HEK293 (cell line): Measurements from ENCODE around the gene TTLL7.

Experiments
- CTCF ChIA-PET: fragments of 350-600 bp; formaldehyde crosslinking; extraction: SDS; loops from one replicate; lab custom pipeline; 2021; ENCODE audit warnings: antibody characterized with exemption; lab: Yijun Ruan, JAX
- POLR2A ChIA-PET: fragments of 300-600 bp; formaldehyde crosslinking; extraction: SDS; loops from one replicate; lab custom pipeline; 2020; ENCODE audit warnings: antibody characterized with exemption, inconsistent platforms; lab: Yijun Ruan, JAX
- H3K27ac ChIP-seq: fragments of 200-500 bp; sonication (Bioruptor generic); 2 replicates; pipeline ENCODE4 v1.5.1; 2014; ENCODE audit warnings: low read depth, low read length, control low read depth, inconsistent platforms; ENCODE audit errors: extremely low read depth
- H3K36me3 ChIP-seq, 2 experiments: fragments of 200-500 bp in 1 of 2; sonication (Bioruptor generic) in 1 of 2; 1 replicate in 1 of 2; 2 replicates in 1 of 2; pipeline ENCODE4 v1.5.1; 2014 to 2017; ENCODE audit warnings: inconsistent platforms in 2 of 2, low read length in 2 of 2; ENCODE audit not compliant: control insufficient read depth in 2 of 2, insufficient read depth in 1 of 2
- H3K4me1 ChIP-seq: fragments of 200-500 bp; sonication (Bioruptor generic); 2 replicates; pipeline ENCODE4 v1.5.1; 2014; ENCODE audit warnings: mild to moderate bottlenecking, low read length, inconsistent platforms; ENCODE audit not compliant: control insufficient read depth, insufficient read depth
- H3K4me3 ChIP-seq: 2 replicates; pipeline ENCODE4 v1.5.1; 2011; ENCODE audit warnings: low read depth, mild to moderate bottlenecking, control low read depth, low read length, moderate library complexity
- H3K9me3 ChIP-seq: fragments of 200-500 bp; sonication (Bioruptor generic); 2 replicates; pipeline ENCODE4 v1.5.1; 2014; ENCODE audit warnings: low read depth, low read length, inconsistent platforms; ENCODE audit not compliant: control insufficient read depth, insufficient read depth
- BCL11B ChIP-seq: fragments of 450-650 bp; formaldehyde crosslinking; IDR thresholded peaks from 2 replicates; pipeline ENCODE4 v1.5.1; 2016; ENCODE audit warnings: low read depth, missing biosample characterization, missing genetic modification characterization
- GLIS1 ChIP-seq: fragments of 450-650 bp; formaldehyde crosslinking; IDR thresholded peaks from 2 replicates; pipeline ENCODE4 v1.5.1; 2016; ENCODE audit warnings: missing biosample characterization, missing genetic modification characterization
- KLF16 ChIP-seq: fragments of 450-650 bp; formaldehyde crosslinking; IDR thresholded peaks from 2 replicates; pipeline ENCODE4 v1.5.1; 2017; ENCODE audit warnings: missing biosample characterization, missing genetic modification characterization
- KLF7 ChIP-seq: fragments of 450-650 bp; formaldehyde crosslinking; IDR thresholded peaks from 2 replicates; pipeline ENCODE4 v1.5.1; 2016; ENCODE audit warnings: missing biosample characterization, missing genetic modification characterization, borderline replicate concordance
- KLF9 ChIP-seq: fragments of 450-650 bp; formaldehyde crosslinking; IDR thresholded peaks from 2 replicates; pipeline ENCODE4 v1.5.1; 2016; ENCODE audit warnings: missing biosample characterization, missing genetic modification characterization, low read depth
- SETDB1 ChIP-seq: IDR thresholded peaks from one replicate; pipeline ENCODE4 v1.6.1; 2017; ENCODE audit warnings: mild to moderate bottlenecking, low read length, moderate library complexity, mixed read lengths; ENCODE audit not compliant: insufficient read length
- YY1 ChIP-seq: fragments of 450-650 bp; formaldehyde crosslinking; IDR thresholded peaks from 2 replicates; pipeline ENCODE4 v1.5.1; 2018; ENCODE audit warnings: missing biosample characterization, missing genetic modification characterization
- ZBTB20 ChIP-seq: fragments of 450-650 bp; formaldehyde crosslinking; IDR thresholded peaks from 2 replicates; pipeline ENCODE4 v1.5.1; 2016; ENCODE audit warnings: missing biosample characterization, missing genetic modification characterization
- ZNF132 ChIP-seq: fragments of 450-650 bp; formaldehyde crosslinking; IDR thresholded peaks from 2 replicates; pipeline ENCODE4 v1.5.1; 2017; ENCODE audit warnings: missing biosample characterization, missing genetic modification characterization, borderline replicate concordance
- ZNF202 ChIP-seq: fragments of 450-650 bp; formaldehyde crosslinking; IDR thresholded peaks from 2 replicates; pipeline ENCODE4 v1.5.1; 2016; ENCODE audit warnings: missing biosample characterization, missing genetic modification characterization, borderline replicate concordance
- ZNF23 ChIP-seq: fragments of 450-650 bp; formaldehyde crosslinking; IDR thresholded peaks from 2 replicates; pipeline ENCODE4 v1.5.1; 2016; ENCODE audit warnings: missing biosample characterization, missing genetic modification characterization, borderline replicate concordance
- ZNF544 ChIP-seq: fragments of 450-650 bp; formaldehyde crosslinking; IDR thresholded peaks from 2 replicates; pipeline ENCODE4 v1.5.0; 2017; ENCODE audit warnings: missing biosample characterization, missing genetic modification characterization
- ZNF561 ChIP-seq: fragments of 450-650 bp; IDR thresholded peaks from 2 replicates; pipeline ENCODE4 v1.5.1; 2018; ENCODE audit warnings: missing biosample characterization, missing genetic modification characterization, borderline replicate concordance
- ZNF624 ChIP-seq: fragments of 450-650 bp; formaldehyde crosslinking; IDR thresholded peaks from 2 replicates; pipeline ENCODE4 v1.5.1; 2017; ENCODE audit warnings: missing biosample characterization, missing genetic modification characterization
- ZNF777 ChIP-seq: fragments of 450-650 bp; formaldehyde crosslinking; IDR thresholded peaks from 2 replicates; pipeline ENCODE4 v1.5.1; 2017; ENCODE audit warnings: missing biosample characterization, missing genetic modification characterization, borderline replicate concordance
- TF ChIP-seq, protein P1 (sequence below): fragments of 450-650 bp; formaldehyde crosslinking; IDR thresholded peaks from 2 replicates; pipeline ENCODE4 v1.5.1; 2017; ENCODE audit warnings: missing biosample characterization, missing genetic modification characterization
- TF ChIP-seq, protein P2 (sequence below): fragments of 450-650 bp; formaldehyde crosslinking; IDR thresholded peaks from 2 replicates; pipeline ENCODE4 v1.5.1; 2016; ENCODE audit warnings: missing biosample characterization, missing genetic modification characterization, low read depth
- TF ChIP-seq, protein P3 (sequence below): fragments of 450-650 bp; formaldehyde crosslinking; IDR thresholded peaks from 2 replicates; pipeline ENCODE4 v1.5.1; 2016; ENCODE audit warnings: missing biosample characterization, missing genetic modification characterization, borderline replicate concordance
- TF ChIP-seq, protein P4 (sequence below): fragments of 450-650 bp; formaldehyde crosslinking; IDR thresholded peaks from 2 replicates; pipeline ENCODE4 v1.5.1; 2016; ENCODE audit warnings: missing biosample characterization, missing genetic modification characterization, borderline replicate concordance
- TF ChIP-seq, protein P5 (sequence below): fragments of 450-650 bp; formaldehyde crosslinking; IDR thresholded peaks from 2 replicates; pipeline ENCODE4 v1.5.1; 2016; ENCODE audit warnings: missing biosample characterization, missing genetic modification characterization

Gene TTLL7

DNA sequence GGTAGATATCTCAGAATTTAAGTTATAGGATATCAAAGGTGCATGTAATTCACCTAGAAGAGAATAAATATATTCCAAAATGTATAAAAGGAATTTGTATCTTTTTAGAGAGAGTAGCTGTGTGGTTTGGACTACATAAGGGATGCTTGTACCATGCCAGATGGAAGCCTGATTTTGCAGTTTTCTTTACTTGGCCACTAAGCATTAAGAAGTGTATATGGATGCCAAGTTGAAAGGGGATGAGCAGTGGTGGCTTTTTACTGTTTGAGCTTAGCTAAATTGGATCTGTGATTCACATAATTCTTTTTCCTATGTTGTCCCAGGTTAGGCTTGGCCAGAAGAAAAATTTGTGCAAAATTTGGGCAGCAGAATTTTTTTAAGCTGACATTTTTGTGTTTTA, 43.5 kb upstream of the TTLL7 start:
- Histone ChIP-seq H3K4me1 (no peaks in the 10 kb centered on the region), H3K27ac (no peak overlapping the region), H3K4me3 (no peak overlapping the region), H3K36me3 (no peaks in the 10 kb centered on the region)
- ChIA-PET CTCF (no interaction called here), POLR2A (no interaction called here)
- TF ChIP-seq, protein P1, sequence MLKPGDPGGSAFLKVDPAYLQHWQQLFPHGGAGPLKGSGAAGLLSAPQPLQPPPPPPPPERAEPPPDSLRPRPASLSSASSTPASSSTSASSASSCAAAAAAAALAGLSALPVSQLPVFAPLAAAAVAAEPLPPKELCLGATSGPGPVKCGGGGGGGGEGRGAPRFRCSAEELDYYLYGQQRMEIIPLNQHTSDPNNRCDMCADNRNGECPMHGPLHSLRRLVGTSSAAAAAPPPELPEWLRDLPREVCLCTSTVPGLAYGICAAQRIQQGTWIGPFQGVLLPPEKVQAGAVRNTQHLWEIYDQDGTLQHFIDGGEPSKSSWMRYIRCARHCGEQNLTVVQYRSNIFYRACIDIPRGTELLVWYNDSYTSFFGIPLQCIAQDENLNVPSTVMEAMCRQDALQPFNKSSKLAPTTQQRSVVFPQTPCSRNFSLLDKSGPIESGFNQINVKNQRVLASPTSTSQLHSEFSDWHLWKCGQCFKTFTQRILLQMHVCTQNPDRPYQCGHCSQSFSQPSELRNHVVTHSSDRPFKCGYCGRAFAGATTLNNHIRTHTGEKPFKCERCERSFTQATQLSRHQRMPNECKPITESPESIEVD (tag by site-specific recombination) = no peak
- TF ChIP-seq ZNF777 (no peak), YY1 (no peak), ZNF132 (tag by site-specific recombination) (no peak)
- TF ChIP-seq, protein P2, sequence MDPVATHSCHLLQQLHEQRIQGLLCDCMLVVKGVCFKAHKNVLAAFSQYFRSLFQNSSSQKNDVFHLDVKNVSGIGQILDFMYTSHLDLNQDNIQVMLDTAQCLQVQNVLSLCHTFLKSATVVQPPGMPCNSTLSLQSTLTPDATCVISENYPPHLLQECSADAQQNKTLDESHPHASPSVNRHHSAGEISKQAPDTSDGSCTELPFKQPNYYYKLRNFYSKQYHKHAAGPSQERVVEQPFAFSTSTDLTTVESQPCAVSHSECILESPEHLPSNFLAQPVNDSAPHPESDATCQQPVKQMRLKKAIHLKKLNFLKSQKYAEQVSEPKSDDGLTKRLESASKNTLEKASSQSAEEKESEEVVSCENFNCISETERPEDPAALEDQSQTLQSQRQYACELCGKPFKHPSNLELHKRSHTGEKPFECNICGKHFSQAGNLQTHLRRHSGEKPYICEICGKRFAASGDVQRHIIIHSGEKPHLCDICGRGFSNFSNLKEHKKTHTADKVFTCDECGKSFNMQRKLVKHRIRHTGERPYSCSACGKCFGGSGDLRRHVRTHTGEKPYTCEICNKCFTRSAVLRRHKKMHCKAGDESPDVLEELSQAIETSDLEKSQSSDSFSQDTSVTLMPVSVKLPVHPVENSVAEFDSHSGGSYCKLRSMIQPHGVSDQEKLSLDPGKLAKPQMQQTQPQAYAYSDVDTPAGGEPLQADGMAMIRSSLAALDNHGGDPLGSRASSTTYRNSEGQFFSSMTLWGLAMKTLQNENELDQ = no peak
- TF ChIP-seq, protein P3, sequence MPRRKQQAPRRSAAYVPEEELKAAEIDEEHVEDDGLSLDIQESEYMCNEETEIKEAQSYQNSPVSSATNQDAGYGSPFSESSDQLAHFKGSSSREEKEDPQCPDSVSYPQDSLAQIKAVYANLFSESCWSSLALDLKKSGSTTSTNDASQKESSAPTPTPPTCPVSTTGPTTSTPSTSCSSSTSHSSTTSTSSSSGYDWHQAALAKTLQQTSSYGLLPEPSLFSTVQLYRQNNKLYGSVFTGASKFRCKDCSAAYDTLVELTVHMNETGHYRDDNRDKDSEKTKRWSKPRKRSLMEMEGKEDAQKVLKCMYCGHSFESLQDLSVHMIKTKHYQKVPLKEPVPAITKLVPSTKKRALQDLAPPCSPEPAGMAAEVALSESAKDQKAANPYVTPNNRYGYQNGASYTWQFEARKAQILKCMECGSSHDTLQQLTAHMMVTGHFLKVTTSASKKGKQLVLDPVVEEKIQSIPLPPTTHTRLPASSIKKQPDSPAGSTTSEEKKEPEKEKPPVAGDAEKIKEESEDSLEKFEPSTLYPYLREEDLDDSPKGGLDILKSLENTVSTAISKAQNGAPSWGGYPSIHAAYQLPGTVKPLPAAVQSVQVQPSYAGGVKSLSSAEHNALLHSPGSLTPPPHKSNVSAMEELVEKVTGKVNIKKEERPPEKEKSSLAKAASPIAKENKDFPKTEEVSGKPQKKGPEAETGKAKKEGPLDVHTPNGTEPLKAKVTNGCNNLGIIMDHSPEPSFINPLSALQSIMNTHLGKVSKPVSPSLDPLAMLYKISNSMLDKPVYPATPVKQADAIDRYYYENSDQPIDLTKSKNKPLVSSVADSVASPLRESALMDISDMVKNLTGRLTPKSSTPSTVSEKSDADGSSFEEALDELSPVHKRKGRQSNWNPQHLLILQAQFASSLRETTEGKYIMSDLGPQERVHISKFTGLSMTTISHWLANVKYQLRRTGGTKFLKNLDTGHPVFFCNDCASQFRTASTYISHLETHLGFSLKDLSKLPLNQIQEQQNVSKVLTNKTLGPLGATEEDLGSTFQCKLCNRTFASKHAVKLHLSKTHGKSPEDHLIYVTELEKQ (tag by site-specific recombination) = no peak
- TF ChIP-seq, all 188 proteins: peak for 0
- H3K9me3 ChIP-seq = no peaks in the 10 kb centered on the region

DNA sequence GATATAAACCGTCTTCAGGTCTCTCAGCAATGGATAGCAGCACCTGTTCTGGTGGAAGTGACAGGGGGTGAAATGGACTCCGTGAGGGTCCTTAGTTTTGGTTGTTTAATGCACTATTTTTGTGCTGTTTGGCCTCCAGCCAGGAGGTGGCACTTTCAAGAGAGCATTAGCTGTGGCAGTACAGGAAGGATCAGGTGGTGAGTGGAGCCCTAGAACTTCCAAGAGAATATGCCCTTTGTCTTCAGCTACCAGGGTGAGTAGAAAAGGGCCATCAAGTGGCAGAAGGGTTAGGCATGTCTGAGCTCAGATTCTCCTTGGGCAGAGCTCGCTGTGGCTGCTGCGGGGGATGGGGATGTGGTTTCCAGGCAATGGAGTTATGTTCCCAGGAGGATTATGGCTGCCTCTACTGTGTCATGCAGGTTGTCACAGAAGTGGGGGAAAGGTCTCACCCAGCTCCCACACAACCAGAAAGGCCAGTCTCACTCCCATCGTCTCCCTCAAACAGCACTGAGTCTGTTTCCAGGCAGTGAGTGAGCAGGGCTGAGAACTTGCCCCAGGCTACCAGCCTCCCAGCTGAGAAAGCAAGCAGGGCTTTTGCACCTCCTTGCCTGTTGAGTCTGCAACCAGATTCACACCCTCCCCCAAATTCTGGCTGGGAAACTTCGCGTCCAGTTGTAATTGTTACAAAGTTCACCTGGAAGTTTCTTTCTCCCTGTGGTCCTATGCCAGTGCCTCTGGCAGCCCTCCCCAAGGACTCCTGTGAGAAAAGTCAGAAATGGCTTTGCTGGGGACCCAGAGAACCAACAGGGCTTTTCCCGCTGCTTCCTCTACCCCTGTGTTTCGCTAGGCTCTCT, 39.1 kb upstream of the TTLL7 start:
- H3K36me3 ChIP-seq = no peaks in the 10 kb centered on the region
- no peaks in the 10 kb centered on the region for H3K9me3 ChIP-seq
- ChIA-PET POLR2A (no interaction called here), CTCF (interaction anchor here (0.7 kb wide), 1 partner anchor 16 kb away, joined by 3 read pairs; no protein-coding TSS in a partner anchor)
- H3K4me1 ChIP-seq = no peaks in the 10 kb centered on the region
- no peak overlapping the region for H3K27ac ChIP-seq
- no peak overlapping the region for H3K4me3 ChIP-seq
- TF ChIP-seq ZNF561 (tag by site-specific recombination) (no peak), ZNF23 (tag by site-specific recombination) (no peak), KLF9 (tag by site-specific recombination) (no peak), GLIS1 (tag by site-specific recombination) (no peak), ZBTB20 (no peak), BCL11B (tag by site-specific recombination) (no peak), KLF7 (tag by site-specific recombination) (no peak), ZNF624 (tag by site-specific recombination) (no peak), ZNF544 (tag by site-specific recombination) (no peak), KLF16 (tag by site-specific recombination) (no peak), ZNF202 (tag by site-specific recombination) (no peak), SETDB1 (no peak)
- TF ChIP-seq, protein P4, sequence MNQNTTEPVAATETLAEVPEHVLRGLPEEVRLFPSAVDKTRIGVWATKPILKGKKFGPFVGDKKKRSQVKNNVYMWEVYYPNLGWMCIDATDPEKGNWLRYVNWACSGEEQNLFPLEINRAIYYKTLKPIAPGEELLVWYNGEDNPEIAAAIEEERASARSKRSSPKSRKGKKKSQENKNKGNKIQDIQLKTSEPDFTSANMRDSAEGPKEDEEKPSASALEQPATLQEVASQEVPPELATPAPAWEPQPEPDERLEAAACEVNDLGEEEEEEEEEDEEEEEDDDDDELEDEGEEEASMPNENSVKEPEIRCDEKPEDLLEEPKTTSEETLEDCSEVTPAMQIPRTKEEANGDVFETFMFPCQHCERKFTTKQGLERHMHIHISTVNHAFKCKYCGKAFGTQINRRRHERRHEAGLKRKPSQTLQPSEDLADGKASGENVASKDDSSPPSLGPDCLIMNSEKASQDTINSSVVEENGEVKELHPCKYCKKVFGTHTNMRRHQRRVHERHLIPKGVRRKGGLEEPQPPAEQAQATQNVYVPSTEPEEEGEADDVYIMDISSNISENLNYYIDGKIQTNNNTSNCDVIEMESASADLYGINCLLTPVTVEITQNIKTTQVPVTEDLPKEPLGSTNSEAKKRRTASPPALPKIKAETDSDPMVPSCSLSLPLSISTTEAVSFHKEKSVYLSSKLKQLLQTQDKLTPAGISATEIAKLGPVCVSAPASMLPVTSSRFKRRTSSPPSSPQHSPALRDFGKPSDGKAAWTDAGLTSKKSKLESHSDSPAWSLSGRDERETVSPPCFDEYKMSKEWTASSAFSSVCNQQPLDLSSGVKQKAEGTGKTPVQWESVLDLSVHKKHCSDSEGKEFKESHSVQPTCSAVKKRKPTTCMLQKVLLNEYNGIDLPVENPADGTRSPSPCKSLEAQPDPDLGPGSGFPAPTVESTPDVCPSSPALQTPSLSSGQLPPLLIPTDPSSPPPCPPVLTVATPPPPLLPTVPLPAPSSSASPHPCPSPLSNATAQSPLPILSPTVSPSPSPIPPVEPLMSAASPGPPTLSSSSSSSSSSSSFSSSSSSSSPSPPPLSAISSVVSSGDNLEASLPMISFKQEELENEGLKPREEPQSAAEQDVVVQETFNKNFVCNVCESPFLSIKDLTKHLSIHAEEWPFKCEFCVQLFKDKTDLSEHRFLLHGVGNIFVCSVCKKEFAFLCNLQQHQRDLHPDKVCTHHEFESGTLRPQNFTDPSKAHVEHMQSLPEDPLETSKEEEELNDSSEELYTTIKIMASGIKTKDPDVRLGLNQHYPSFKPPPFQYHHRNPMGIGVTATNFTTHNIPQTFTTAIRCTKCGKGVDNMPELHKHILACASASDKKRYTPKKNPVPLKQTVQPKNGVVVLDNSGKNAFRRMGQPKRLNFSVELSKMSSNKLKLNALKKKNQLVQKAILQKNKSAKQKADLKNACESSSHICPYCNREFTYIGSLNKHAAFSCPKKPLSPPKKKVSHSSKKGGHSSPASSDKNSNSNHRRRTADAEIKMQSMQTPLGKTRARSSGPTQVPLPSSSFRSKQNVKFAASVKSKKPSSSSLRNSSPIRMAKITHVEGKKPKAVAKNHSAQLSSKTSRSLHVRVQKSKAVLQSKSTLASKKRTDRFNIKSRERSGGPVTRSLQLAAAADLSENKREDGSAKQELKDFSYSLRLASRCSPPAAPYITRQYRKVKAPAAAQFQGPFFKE (tag by site-specific recombination) = no peak
- TF ChIP-seq, protein P5, sequence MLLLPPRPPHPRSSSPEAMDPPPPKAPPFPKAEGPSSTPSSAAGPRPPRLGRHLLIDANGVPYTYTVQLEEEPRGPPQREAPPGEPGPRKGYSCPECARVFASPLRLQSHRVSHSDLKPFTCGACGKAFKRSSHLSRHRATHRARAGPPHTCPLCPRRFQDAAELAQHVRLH = no peak
